K562 (cell line): ENCODE data around the gene ERMP1. TPM values are rescaled to one million over a fixed set of nuclear protein-coding genes. Genes with fewer than 3 reads are reported as not detected.

Experiments
- CBX8 ChIP-seq: fragments of 200-600 bp; sonication (generic); IDR thresholded peaks from 2 replicates; pipeline ENCODE4 v1.6.1; 2012; ENCODE audit warnings: borderline replicate concordance, mixed run types, low read depth, mild to moderate bottlenecking, moderate library complexity, mixed read lengths, low read length, control low read depth, inconsistent platforms; ENCODE audit not compliant: poor library complexity, severe bottlenecking; ENCODE audit errors: extremely low read depth
- MAFK ChIP-seq: IDR thresholded peaks from 2 replicates; pipeline ENCODE4 v1.6.1; 2011; ENCODE audit warnings: low read length, improper control_type of control experiment
- NRF1 ChIP-seq, 2 experiments: fragments of 450-650 bp; IDR thresholded peaks in 1 of 2; conservative IDR thresholded peaks in 1 of 2; 2 replicates each; pipeline ENCODE4 v1.6.1; 2014; ENCODE audit warnings: mild to moderate bottlenecking in 2 of 2
- SMARCC2 ChIP-seq: fragments of 450-650 bp; IDR thresholded peaks from 2 replicates; pipeline ENCODE4 v1.6.1; 2017; ENCODE audit warnings: antibody characterized with exemption, moderate library complexity, mild to moderate bottlenecking, low read depth
- TGIF2 ChIP-seq: sonication (generic); formaldehyde crosslinking; IDR thresholded peaks from 2 replicates; pipeline ENCODE4 v1.8.1; 2022; ENCODE audit warnings: mild to moderate bottlenecking, missing genetic modification reagents, moderate library complexity
- ZNF695 ChIP-seq: fragments of 450-650 bp; formaldehyde crosslinking; IDR thresholded peaks from 2 replicates; pipeline ENCODE4 v1.4.0; 2020; ENCODE audit warnings: mild to moderate bottlenecking, moderate library complexity
- ZNF830 ChIP-seq: fragments of 250-450 bp; sonication (Bioruptor Pico); IDR thresholded peaks from 2 replicates; pipeline ENCODE4 v1.5.0; 2021; ENCODE audit warnings: mild to moderate bottlenecking
- polyA plus RNA-seq, 8 experiments: library from polyadenylated mRNA; depleted of rRNA in 4 of 8; stranded (reverse) in 5 of 8; unstranded in 3 of 8; fragments of >200 nt; fragmentation: Nextera tagmentation in 2 of 8; fragmentation: Illumina TruSeq in 1 of 8; extraction: Ambion mirVana in 2 of 8; extraction: Trizol in 1 of 8; gene quantifications; 2 replicates each; pipeline versions ENCODE4 v1.2.1 to v1.2.3, GENCODE V29; 2011 to 2014; ENCODE audit warnings: inconsistent platforms in 1 of 8, missing spikeins in 1 of 8
- total RNA-seq, 7 experiments: library from RNA; depleted of rRNA in 6 of 7; stranded (reverse); fragments of >200 nt in 6 of 7; fragmentation: Illumina TruSeq in 2 of 7; extraction: Trizol in 2 of 7; gene quantifications; 2 replicates each; pipeline versions ENCODE4 v1.2.1 to v1.2.3, GENCODE V29; 2011 to 2021; ENCODE audit warnings: low replicate concordance in 1 of 7
- TF ChIP-seq, protein P1 (sequence below): fragments of 250-450 bp; sonication (Bioruptor Pico); IDR thresholded peaks from 2 replicates; pipeline ENCODE4 v1.5.0; 2020; ENCODE audit warnings: mild to moderate bottlenecking, borderline replicate concordance
- TF ChIP-seq, protein P2 (sequence below): fragments of 250-450 bp; sonication (Bioruptor Pico); IDR thresholded peaks from 2 replicates; pipeline ENCODE4 v1.8.0; 2022; ENCODE audit warnings: moderate library complexity, mild to moderate bottlenecking, inconsistent platforms
- TF ChIP-seq, protein P3 (sequence below): fragments of 200-600 bp; sonication (generic); IDR thresholded peaks from one replicate; pipeline ENCODE4 v1.6.1; 2012; ENCODE audit warnings: mild to moderate bottlenecking, low read depth, low read length, inconsistent platforms
- TF ChIP-seq, protein P4 (sequence below): fragments of 450-650 bp; IDR thresholded peaks from 2 replicates; pipeline ENCODE4 v1.6.1; 2017; ENCODE audit warnings: mild to moderate bottlenecking, moderate library complexity

ERMP1 gene
- total and polyA plus RNA-seq, 9 of the 15 experiments (the other 6 are each of a cell fraction or from before 2014, with no cell fraction given) = 2.5 to 26.3 (median 12.6) TPM

DNA sequence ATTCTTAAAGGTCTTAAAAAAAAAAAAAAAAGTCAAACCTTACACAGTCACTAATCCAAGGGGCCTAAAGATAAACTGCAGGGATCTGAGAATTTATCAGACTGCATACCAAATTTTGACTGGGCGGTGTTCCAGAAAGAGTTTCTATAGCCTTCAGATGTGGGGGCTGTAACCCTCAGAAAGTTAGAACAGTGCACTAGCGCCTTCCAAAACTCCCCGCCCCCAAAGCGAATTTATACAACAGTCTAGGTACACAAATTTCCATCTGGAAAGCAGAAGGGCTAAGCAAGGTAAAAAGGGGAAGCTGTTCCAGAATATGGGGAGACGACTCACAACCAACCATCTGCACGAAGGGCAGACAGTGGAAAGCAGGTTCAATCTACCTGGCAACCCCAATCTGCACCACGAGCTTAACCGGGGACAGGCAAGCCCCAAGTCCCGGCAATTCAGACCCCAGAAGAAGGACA, 813 bp downstream of the ERMP1 start (continued):
- TF ChIP-seq, protein P1, sequence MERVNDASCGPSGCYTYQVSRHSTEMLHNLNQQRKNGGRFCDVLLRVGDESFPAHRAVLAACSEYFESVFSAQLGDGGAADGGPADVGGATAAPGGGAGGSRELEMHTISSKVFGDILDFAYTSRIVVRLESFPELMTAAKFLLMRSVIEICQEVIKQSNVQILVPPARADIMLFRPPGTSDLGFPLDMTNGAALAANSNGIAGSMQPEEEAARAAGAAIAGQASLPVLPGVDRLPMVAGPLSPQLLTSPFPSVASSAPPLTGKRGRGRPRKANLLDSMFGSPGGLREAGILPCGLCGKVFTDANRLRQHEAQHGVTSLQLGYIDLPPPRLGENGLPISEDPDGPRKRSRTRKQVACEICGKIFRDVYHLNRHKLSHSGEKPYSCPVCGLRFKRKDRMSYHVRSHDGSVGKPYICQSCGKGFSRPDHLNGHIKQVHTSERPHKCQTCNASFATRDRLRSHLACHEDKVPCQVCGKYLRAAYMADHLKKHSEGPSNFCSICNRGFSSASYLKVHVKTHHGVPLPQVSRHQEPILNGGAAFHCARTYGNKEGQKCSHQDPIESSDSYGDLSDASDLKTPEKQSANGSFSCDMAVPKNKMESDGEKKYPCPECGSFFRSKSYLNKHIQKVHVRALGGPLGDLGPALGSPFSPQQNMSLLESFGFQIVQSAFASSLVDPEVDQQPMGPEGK (CRISPR knock-in tag) = no peak
- TF ChIP-seq, protein P2, sequence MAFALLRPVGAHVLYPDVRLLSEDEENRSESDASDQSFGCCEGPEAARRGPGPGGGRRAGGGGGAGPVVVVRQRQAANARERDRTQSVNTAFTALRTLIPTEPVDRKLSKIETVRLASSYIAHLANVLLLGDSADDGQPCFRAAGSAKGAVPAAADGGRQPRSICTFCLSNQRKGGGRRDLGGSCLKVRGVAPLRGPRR (CRISPR knock-in tag) = no peak
- TF ChIP-seq TGIF2 (no peak), NRF1 (conservative IDR thresholded peaks at IDR 0.05 in 1 of 2, IDR thresholded peaks at IDR 0.05 in 1 of 2) (no peak), SMARCC2 (no peak), MAFK (no peak), CBX8 (no peak), ZNF830 (CRISPR knock-in tag) (no peak), ZNF695 (CRISPR knock-in tag) (no peak)
- TF ChIP-seq, protein P3, sequence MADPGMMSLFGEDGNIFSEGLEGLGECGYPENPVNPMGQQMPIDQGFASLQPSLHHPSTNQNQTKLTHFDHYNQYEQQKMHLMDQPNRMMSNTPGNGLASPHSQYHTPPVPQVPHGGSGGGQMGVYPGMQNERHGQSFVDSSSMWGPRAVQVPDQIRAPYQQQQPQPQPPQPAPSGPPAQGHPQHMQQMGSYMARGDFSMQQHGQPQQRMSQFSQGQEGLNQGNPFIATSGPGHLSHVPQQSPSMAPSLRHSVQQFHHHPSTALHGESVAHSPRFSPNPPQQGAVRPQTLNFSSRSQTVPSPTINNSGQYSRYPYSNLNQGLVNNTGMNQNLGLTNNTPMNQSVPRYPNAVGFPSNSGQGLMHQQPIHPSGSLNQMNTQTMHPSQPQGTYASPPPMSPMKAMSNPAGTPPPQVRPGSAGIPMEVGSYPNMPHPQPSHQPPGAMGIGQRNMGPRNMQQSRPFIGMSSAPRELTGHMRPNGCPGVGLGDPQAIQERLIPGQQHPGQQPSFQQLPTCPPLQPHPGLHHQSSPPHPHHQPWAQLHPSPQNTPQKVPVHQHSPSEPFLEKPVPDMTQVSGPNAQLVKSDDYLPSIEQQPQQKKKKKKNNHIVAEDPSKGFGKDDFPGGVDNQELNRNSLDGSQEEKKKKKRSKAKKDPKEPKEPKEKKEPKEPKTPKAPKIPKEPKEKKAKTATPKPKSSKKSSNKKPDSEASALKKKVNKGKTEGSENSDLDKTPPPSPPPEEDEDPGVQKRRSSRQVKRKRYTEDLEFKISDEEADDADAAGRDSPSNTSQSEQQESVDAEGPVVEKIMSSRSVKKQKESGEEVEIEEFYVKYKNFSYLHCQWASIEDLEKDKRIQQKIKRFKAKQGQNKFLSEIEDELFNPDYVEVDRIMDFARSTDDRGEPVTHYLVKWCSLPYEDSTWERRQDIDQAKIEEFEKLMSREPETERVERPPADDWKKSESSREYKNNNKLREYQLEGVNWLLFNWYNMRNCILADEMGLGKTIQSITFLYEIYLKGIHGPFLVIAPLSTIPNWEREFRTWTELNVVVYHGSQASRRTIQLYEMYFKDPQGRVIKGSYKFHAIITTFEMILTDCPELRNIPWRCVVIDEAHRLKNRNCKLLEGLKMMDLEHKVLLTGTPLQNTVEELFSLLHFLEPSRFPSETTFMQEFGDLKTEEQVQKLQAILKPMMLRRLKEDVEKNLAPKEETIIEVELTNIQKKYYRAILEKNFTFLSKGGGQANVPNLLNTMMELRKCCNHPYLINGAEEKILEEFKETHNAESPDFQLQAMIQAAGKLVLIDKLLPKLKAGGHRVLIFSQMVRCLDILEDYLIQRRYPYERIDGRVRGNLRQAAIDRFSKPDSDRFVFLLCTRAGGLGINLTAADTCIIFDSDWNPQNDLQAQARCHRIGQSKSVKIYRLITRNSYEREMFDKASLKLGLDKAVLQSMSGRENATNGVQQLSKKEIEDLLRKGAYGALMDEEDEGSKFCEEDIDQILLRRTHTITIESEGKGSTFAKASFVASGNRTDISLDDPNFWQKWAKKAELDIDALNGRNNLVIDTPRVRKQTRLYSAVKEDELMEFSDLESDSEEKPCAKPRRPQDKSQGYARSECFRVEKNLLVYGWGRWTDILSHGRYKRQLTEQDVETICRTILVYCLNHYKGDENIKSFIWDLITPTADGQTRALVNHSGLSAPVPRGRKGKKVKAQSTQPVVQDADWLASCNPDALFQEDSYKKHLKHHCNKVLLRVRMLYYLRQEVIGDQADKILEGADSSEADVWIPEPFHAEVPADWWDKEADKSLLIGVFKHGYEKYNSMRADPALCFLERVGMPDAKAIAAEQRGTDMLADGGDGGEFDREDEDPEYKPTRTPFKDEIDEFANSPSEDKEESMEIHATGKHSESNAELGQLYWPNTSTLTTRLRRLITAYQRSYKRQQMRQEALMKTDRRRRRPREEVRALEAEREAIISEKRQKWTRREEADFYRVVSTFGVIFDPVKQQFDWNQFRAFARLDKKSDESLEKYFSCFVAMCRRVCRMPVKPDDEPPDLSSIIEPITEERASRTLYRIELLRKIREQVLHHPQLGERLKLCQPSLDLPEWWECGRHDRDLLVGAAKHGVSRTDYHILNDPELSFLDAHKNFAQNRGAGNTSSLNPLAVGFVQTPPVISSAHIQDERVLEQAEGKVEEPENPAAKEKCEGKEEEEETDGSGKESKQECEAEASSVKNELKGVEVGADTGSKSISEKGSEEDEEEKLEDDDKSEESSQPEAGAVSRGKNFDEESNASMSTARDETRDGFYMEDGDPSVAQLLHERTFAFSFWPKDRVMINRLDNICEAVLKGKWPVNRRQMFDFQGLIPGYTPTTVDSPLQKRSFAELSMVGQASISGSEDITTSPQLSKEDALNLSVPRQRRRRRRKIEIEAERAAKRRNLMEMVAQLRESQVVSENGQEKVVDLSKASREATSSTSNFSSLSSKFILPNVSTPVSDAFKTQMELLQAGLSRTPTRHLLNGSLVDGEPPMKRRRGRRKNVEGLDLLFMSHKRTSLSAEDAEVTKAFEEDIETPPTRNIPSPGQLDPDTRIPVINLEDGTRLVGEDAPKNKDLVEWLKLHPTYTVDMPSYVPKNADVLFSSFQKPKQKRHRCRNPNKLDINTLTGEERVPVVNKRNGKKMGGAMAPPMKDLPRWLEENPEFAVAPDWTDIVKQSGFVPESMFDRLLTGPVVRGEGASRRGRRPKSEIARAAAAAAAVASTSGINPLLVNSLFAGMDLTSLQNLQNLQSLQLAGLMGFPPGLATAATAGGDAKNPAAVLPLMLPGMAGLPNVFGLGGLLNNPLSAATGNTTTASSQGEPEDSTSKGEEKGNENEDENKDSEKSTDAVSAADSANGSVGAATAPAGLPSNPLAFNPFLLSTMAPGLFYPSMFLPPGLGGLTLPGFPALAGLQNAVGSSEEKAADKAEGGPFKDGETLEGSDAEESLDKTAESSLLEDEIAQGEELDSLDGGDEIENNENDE = no peak
- TF ChIP-seq, protein P4, sequence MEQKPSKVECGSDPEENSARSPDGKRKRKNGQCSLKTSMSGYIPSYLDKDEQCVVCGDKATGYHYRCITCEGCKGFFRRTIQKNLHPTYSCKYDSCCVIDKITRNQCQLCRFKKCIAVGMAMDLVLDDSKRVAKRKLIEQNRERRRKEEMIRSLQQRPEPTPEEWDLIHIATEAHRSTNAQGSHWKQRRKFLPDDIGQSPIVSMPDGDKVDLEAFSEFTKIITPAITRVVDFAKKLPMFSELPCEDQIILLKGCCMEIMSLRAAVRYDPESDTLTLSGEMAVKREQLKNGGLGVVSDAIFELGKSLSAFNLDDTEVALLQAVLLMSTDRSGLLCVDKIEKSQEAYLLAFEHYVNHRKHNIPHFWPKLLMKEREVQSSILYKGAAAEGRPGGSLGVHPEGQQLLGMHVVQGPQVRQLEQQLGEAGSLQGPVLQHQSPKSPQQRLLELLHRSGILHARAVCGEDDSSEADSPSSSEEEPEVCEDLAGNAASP = no peak
